GM21825 (cell line): ENCODE results near the gene CDKL2.
"Not testable (repeated sequence)": the region's sequence is repeated elsewhere in the genome, so short reads cannot be mapped to it uniquely, and the experiment has no call there.

ENCODE experiments used
- ATAC-seq: cut with Tn5 transposase; IDR thresholded peaks from one replicate; pipeline ENCODE4 v1.9.1; 2021; ENCODE audit warnings: mild to moderate bottlenecking, moderate library complexity; ENCODE audit not compliant: unreplicated experiment

The CDKL2 gene

DNA sequence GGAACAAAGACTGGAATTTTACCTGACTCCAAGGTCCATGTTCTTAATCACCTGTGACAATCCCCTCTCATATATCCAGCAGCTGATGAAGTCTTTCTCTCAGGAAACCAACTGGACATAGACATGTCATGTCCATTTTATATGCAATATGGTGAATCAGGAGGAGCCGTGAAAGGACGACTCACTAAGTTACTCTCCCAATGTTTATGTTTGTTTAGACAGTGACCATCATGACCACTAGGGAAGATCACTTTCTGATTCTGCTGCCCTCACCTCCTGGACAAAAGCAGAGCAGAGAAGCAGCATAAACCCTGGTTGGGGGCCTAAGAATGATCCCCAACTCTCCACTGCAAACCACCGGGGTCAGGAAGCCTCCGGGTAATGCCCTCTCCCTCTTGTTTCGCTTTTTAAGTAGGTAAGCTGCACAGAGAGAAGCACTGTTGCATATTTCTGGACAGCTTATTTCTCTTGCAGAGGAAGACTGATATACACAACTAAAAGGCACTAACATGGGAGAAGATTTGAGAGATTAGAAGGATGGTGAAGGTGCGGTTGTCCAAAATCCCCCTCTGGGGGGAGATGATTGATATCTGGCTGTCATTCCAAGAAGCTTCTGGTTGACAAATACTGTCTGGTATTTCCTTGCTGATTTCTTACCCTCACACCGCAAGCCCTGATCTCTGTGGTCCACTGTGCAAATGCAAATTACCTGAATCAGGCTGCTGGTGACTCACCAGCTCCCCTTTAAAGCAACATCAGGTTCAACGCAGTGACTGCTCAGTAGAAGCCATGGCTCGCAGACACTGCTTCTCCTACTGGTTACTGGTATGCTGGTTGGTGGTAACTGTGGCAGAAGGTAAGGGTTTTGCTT lies 74.8 kb downstream of the CDKL2 start, which contains the start of gene ODAPH:
TSS of gene ODAPH (plus strand) at position 773 of the 871 bp plus-strand sequence. CDS start at position 790, 17 bp downstream.
- ATAC-seq, result peak; percentile 95

DNA sequence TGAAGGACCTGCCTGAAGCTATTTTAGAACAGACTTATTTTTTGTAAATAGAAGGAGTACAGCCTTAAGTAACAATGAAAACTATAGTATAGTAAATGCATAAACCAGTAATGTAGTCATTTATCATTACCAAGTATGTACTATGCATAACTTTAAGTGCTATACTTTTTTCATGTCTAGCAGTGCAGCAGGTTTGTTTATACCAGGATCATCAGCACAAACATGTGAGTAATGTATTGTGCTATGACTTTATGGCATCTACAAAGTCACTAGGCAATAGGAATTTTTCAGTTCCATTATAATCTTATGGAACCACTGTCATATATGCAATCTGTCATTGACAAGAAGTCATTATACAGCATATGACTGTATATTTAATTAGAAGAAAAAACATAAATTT lies 77.9 kb downstream of the CDKL2 start:
- ATAC-seq, result no peak

DNA sequence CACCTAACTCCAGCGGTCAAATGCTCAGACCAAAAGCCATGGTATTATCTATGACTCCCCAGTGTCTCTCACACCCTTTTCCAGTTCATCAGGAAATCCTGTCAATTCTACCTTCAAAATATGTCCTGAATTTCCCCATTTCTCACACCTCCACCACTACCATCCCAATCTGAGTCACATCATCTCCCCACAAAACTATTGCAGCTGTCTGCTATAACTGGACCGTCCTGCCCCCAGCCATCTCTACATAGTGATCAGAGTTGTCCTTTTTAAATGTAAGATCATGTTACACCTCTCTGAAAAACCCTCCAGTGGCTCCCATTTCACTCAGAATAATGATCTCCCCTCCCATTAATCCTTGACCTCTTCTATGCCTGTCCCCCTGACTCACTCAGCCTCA lies 81.3 kb downstream of the CDKL2 start:
- ATAC-seq, result no peak

DNA sequence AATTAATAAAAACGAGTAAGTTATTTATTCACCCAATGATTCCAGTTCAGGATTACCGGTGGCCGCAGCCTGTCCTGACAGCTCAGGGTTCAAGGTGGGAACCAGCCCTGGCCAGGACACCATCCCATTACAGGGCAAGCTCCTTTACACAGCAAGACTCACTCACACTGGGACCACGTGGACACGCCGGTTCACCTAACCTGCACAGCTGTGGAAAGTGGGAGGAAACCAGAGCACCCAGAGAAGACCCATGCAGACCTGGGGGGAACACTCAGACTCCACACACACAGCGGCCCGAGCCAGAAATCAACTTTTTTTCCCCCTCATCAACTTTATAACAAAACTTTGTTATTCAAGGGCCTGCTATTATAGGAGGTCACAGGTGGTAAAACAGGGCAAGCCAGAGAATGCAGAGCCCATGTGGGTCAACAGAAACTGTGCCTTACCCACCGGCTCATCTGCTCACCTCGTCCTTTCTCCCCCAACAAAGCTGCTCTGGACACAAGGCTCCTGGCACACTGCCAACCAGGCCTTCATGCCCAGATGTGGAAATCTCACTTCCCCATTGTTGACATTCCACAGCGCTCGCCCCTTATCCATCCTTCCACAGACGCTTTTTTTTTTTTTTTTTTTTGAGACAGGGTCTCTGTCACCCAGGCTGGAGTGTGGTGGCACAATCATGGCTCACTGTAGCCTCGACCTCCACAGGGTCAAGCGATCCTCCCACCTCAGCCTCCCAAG lies 82.5 kb downstream of the CDKL2 start:
- no peak for ATAC-seq

DNA sequence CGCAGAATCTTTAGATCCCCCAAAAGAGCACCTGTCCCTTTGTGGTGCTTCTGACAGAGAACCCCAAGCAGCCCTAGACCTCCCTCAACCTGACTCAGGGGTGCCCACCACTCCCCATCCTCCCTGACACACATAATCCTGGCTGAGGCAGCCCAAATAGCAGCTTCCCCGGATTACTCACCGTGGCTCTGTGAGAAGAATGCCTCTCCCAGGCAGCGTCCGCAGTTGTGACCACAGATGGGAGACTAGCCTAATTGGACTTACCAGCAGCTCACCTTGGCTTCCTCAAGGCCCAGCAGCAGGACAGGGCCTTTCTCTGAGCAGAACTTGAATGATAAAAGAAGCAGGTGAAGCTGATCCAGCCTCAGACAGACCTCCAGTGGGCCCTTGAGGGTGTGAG lies 84.8 kb downstream of the CDKL2 start:
- ATAC-seq, result no peak

DNA sequence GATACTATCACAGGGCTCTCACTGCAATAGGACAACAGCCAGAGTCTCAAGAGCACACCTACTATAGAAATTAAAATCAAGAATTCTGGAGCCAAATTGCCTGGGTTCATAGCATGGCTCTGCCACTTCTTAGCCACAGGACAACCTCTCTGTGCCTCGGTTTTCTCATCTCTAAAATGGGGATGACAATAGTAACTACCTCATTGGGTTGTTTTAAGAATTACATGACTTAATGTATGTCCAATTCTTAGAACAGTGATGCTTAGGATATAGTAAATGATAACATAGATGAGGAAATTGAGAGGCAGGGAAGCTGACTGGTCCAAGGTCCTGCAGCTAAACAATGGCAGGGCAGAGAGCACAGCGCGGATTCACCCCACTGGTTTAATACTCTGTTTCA lies 85.5 kb downstream of the CDKL2 start:
- no peak for ATAC-seq

DNA sequence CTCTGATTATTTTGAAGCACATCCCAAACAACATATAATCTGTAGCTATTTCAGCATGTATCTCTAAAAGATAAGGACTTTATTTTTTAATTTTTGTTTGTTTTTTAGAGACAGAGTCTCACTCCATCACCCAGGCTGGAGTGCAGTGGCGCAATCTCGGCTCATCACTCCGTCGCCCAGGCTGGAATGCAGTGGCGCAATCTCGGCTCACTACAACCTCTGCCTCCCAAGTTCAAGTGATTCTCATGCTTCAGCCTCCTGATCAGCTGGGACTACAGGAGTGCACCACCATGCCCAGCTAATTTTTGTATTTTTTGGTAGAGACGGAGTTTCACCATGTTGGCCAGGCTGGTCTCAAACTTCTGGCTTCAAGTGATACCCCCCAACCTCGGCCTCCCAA lies 86.1 kb downstream of the CDKL2 start:
- not testable (repeated sequence) for ATAC-seq

DNA sequence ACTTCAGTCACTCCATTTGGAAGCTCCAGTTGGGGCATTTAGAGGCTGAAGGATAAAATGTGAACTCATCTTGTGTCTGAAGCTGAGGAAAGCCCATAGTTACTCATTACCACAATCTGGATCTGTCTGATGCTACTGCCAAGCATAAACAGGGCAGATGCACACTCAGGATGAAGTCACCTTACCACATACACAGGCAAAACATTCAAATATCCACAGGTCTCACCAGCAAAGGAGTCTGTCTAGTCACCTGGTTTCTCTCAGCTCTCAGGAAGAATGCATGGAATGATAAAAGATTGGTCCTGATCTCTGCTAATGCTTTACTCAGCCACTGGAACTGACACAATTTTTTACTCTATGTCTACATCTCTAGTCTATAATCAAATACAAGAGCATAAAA lies 87.5 kb downstream of the CDKL2 start:
- no peak for ATAC-seq

DNA sequence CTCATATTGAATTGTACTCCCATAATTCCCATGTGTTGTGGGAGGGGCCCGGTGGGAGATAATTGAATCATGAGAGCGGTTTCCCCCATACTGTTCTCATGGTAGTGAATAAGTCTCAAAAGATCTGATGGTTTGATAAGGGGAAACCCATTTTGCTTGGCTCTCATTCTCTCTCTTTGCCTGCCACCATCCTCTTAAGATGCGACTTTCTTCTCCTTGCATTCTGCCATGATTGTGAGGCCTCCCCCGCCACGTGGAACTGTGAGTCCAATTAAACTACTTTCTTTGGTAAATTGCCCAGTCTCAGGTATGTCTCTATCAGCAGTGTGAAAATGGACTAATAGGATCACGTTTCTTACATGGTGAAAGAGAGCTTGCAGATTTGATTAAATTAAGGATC lies 93.0 kb downstream of the CDKL2 start:
- ATAC-seq, result not testable (repeated sequence)

DNA sequence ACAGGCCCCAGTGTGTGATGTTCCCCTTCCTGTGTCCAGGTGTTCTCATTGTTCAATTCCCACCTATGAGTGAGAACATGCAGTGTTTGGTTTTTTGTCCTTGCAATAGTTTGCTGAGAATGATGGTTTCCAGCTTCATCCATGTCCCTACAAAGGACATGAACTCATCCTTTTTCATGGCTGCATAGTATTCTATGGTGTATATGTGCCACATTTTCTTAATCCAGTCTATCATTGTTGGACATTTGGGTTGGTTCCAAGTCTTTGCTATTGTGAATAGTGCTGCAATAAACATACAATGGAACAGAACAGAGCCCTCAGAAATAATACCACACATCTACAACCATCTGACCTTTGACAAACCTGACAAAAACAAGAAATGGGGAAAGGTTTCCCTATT lies 96.4 kb downstream of the CDKL2 start:
- ATAC-seq, result not testable (repeated sequence)

DNA sequence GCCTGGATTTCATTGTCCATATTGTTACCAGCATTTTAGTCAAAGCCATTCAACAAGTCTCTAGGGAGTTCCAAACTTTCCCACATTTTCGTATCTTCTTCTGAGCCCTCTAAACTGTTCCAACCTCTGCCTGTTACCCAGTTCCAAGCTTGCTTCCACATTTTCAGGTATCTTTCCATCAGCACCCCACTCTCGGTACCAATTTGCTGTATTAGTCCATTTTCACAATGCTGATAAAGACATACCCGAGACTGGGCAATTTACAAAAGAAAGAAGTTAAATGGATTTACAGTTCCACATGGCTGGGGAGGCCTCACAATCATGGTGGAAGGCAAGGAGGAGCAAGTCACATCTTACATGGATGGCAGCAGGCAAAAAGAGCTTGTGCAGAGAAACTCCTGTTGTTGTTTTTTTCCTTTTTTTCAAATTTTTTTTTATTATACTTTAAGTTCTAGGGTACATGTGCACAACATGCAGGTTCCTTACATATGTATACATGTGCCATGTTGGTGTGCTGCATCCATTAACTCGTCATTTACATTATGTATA lies 96.9 kb downstream of the CDKL2 start:
- not testable (repeated sequence) for ATAC-seq

DNA sequence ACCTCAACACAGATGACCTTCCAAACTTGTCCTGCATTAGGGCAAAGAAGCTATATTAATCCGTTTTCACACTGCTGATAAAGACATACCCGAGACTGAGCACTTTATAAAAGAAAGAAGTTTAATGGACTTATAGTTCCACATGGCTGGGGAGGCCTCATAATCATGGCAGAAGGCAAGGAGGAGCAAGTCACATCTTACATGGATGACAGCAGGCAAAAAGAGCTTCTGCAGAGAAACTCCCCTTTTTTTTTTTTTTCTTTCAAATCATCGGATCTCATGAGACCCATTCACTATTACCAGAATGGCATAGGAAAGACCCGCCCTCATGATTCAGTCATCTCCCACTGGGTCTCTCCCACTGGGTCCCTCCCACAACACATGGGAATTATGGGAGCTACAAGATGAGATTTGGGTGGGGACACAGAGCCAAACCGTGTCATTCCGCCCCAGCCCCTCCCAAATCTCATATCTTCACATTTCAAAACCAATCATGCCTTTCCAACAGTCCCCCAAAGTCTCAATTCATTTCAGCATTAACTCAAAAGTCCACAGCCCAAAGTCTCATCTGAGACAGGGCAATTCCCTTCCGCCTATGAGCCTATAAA lies 98.7 kb downstream of the CDKL2 start:
- ATAC-seq, result not testable (repeated sequence)

DNA sequence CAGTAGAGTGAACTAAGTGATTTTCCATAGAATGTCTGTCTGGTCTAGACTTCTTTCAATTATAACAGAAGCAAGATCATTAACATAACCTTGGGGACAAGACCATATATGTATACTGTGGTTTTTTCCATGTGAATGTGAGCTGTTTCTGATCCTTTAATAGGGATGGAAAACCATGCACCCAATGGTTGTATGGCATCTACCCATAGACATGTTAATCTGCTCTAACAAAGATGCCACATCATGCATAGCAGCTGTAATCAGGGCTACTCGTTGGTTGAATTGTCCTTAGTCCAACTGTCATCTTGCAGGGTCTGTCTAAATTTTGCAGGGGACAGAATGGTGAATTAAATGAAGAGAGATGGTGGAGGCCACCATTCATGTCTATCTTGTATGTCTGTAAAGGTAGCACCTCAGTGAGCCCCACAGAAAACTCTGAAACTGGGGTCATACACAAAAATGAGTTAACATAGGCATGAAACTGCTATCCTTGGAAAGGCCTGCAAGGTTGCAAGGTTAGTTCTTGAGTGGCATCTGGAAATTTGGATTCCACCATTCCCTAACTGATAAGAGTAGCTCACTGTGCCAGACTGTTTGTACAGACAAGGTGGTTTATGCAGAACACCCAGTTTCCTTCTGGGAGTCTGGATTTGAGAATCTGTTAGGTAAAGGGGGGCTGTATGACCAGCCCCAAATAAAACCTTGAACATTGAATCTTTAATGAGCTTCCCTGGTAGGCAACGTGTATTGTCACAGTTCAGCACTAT lies 99.6 kb downstream of the CDKL2 start:
- no peak for ATAC-seq
